ENCODE data around the gene TMEM256.

TMEM256 gene

GRCh38 chr17:7403043-7403726 lies 712 bp downstream of the TMEM256 start:
- TF ChIP-seq TAF1 (IDR thresholded peaks at IDR 0.05; ENCODE audit: borderline replicate concordance, insufficient read depth, low read length) (no peak), POLR2AphosphoS5 (IDR thresholded peaks at IDR 0.05; ENCODE audit: low read depth, low read length) (no peak; the same call in 1 of the 2 replicates), REST (IDR thresholded peaks at IDR 0.05; ENCODE audit: insufficient read depth in 1 of 2, low read depth in 2 of 2, low read length in 2 of 2) (no peak), SIN3A (IDR thresholded peaks at IDR 0.05; ENCODE audit: borderline replicate concordance, insufficient read depth, low read length) (no peak), FOXP2 (optimal IDR thresholded peaks at IDR 0.05; ENCODE audit: borderline replicate concordance, extremely low read depth, extremely low read length, insufficient read depth) (no peak)

DNA sequence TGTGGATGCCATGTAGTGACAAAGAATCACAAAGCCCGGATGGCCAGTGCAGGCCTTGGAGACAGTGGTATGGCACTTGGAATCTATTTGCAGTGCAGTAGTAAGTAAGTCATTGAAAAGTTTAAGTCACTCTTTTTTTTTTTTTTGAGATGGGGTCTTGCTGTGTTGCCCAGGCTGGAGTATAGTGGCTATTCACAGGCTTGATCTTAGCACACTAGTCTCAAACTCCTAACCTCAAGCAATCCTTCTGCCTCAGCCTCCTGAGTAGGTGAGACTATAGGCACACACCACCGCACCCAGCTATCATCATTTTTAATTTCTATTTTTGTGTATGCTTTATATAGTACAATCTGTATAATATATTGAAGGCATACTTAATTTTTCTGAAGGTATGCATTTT lies 5.3 kb downstream of the TMEM256 start:
- no peak for TF ChIP-seq FOXP2 (optimal IDR thresholded peaks at IDR 0.05; ENCODE audit: borderline replicate concordance, extremely low read depth, extremely low read length, insufficient read depth)
- no peak for TF ChIP-seq POLR2AphosphoS5 (IDR thresholded peaks at IDR 0.05; ENCODE audit: low read depth, low read length)
- no peak for TF ChIP-seq REST (IDR thresholded peaks at IDR 0.05; ENCODE audit: insufficient read depth in 1 of 2, low read depth in 2 of 2, low read length in 2 of 2)
- TF ChIP-seq TAF1 (IDR thresholded peaks at IDR 0.05; ENCODE audit: borderline replicate concordance, insufficient read depth, low read length) = no peak
- no peak for TF ChIP-seq SIN3A (IDR thresholded peaks at IDR 0.05; ENCODE audit: borderline replicate concordance, insufficient read depth, low read length)

- TF ChIP-seq SIN3A (IDR thresholded peaks at IDR 0.05; ENCODE audit: borderline replicate concordance, insufficient read depth, low read length) (no peak), FOXP2 (optimal IDR thresholded peaks at IDR 0.05; ENCODE audit: borderline replicate concordance, extremely low read depth, extremely low read length, insufficient read depth) (no peak), POLR2AphosphoS5 (IDR thresholded peaks at IDR 0.05; ENCODE audit: low read depth, low read length) (no peak), TAF1 (IDR thresholded peaks at IDR 0.05; ENCODE audit: borderline replicate concordance, insufficient read depth, low read length) (no peak), REST (IDR thresholded peaks at IDR 0.05; ENCODE audit: insufficient read depth in 1 of 2, low read depth in 2 of 2, low read length in 2 of 2) (no peak)
Measured at GRCh38 chr17:7396147-7396546, 7.8 kb downstream of the TMEM256 start.

- peak; percentile 94 for TF ChIP-seq POLR2AphosphoS5 (IDR thresholded peaks at IDR 0.05; ENCODE audit: low read depth, low read length)
- peak; percentile 14 to 50; a peak in 1 of 4 replicates for TF ChIP-seq REST (IDR thresholded peaks at IDR 0.05; ENCODE audit: insufficient read depth in 1 of 2, low read depth in 2 of 2, low read length in 2 of 2)
- peak; percentile 76; the same call in 1 of the 2 replicates for TF ChIP-seq TAF1 (IDR thresholded peaks at IDR 0.05; ENCODE audit: borderline replicate concordance, insufficient read depth, low read length)
- TF ChIP-seq SIN3A (IDR thresholded peaks at IDR 0.05; ENCODE audit: borderline replicate concordance, insufficient read depth, low read length) = peak; percentile 49; the same call in 1 of the 2 replicates
- no peak for TF ChIP-seq FOXP2 (optimal IDR thresholded peaks at IDR 0.05; ENCODE audit: borderline replicate concordance, extremely low read depth, extremely low read length, insufficient read depth)
Measured at GRCh38 chr17:7394452-7395191, 9.3 kb downstream of the TMEM256 start, which contains the start of gene PLSCR3. Gene PLSCR3 (minus strand): TSS chr17:7394525. CDS start chr17:7394110, 415 bp downstream.
